T-helper 17 cell (primary cell): ENCODE data around the gene KCMF1. TPM values are rescaled to one million over a fixed set of nuclear protein-coding genes. Genes with fewer than 3 reads are reported as not detected.

Experiments used
- ATAC-seq: fragments of 150-1000 bp; cut with Tn5 transposase; 2 replicates; pipeline ENCODE4 v1.10.0; 2021; ENCODE audit warnings: mild to moderate bottlenecking, moderate library complexity
- DNase-seq, 3 donors: peaks; one replicate each; pipeline versions ENCODE4 v3.0.0 to v3.0.0-alpha.2; 2020 to 2021
- H3K9me3 ChIP-seq: one replicate; pipeline ENCODE4 v1.7.0; 2013; ENCODE audit warnings: low read length, mild to moderate bottlenecking; ENCODE audit not compliant: control insufficient read depth, poor library complexity, severe bottlenecking
- H3K27ac Mint-ChIP-seq: one replicate; pipeline ENCODE4 v1.8.0; 2022; ENCODE audit warnings: mild to moderate bottlenecking, moderate library complexity, mixed read lengths
- H3K27me3 Mint-ChIP-seq: one replicate; pipeline ENCODE4 v1.8.0; 2022; ENCODE audit warnings: mixed read lengths
- H3K36me3 Mint-ChIP-seq: one replicate; pipeline ENCODE4 v1.8.0; 2022; ENCODE audit warnings: low read depth, mixed read lengths
- H3K4me1 Mint-ChIP-seq: one replicate; pipeline ENCODE4 v1.8.0; 2022; ENCODE audit warnings: mild to moderate bottlenecking, mixed read lengths
- H3K4me3 Mint-ChIP-seq: one replicate; pipeline ENCODE4 v1.8.0; 2022; ENCODE audit warnings: mild to moderate bottlenecking, moderate library complexity, mixed read lengths
- total RNA-seq, 4 donors: library from RNA in 2 of 4; stranded (reverse) in 2 of 4; gene quantifications; one replicate each; pipeline ENCODE4 v1.2.3 and lab custom pipeline; 2022 to 2026

Gene KCMF1
- total RNA-seq, 2 donors from 2014 or later: 63.6 to 80.6 TPM

DNA sequence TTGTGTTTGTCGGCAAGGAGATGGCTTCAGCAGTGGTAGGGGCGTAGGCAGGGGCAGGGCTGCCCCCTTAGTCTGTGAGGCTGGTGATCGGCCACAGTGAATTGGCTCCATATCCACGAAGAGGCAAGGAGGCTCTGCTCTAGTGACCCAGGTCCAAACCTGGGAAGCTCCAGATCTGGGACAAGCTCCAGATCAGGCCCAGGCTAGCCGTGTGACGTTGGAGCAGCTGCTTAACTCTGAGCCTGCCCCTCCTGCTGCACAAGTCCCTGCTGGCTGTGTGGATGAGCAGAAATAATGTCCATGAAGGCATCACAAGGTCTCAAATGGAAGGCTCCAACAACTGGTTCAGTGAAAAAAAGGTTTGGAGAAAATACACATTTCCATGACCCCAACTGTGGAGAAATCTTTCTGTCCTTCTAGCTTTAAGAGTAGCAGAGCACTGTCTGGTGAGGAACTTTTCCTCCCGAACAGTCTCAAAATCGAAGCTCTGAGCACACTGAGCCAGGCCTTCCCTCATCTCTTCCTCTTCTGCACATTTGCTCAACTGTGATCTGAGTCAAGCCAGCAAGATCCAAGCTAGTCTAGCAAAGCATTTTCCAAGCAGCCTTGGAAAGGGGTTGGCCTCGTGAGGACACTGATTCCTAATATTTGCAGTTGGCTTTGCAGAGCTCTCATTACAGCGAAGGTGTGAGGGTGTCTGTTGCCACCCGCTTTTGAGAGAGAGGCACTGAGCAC, 95.2 kb downstream of the KCMF1 start:
- H3K9me3 ChIP-seq: no peaks in the 10 kb centered on the region
- DNase-seq (no peak), ATAC-seq (no peak)
- peaks cover 43% of the 10 kb centered on the region for H3K27me3 Mint-ChIP-seq
- no peak overlapping the region for H3K4me3 Mint-ChIP-seq
- H3K27ac Mint-ChIP-seq: no peak overlapping the region
- peaks cover 3% of the 10 kb centered on the region for H3K4me1 Mint-ChIP-seq
- H3K36me3 Mint-ChIP-seq: peaks cover 2% of the 10 kb centered on the region

DNA sequence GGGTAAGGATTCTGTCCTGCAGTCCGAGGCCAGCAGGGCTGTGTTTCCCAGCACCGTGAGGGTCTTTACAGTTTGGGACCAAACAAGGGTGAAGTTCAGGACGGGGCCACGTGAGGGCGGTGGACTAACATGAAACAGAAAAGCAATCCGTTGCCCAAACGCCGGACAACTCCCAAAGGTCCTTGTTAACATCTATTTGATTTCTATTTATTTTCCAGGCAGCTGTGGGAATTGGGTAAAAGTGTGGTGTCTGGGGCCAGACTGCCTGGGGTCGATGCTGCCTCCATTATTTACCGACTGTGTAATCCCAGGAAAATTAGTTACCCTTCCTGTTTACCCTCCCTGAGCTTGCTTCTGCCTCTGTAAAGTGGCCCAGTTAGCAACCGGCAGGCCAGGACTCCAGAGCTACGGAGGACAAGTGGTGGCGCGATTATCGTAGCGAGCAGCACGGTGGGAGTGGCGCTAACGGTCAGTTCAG, 96.0 kb downstream of the KCMF1 start:
- Mint-ChIP-seq H3K4me1 (peaks cover 3% of the 10 kb centered on the region), H3K27ac (no peak overlapping the region), H3K36me3 (peaks cover 2% of the 10 kb centered on the region), H3K27me3 (peaks cover 50% of the 10 kb centered on the region), H3K4me3 (no peak overlapping the region)
- H3K9me3 ChIP-seq: no peaks in the 10 kb centered on the region
- DNase-seq: no peak
- ATAC-seq: no peak

DNA sequence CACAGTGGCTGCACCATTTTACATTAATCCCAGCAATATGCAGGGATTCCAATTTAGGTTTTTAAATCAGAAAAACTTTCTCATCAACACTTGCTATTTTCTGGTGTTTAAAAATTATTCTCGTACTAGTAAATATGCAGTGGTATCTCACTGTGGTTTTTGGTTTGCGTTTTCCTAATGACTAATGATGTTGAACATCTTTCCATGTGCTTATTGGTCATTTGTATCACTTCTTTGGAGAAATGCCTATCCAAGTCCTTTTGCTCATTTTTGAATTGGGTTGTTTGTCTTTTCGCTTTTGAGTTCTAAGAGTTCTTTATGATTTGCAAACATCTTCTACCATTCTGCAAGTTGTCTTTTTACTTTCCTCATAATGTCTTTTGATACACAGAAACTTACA, 100.1 kb downstream of the KCMF1 start:
- ATAC-seq (no peak), DNase-seq (no peak)
- Mint-ChIP-seq H3K36me3 (peaks cover 3% of the 10 kb centered on the region), H3K27ac (no peak overlapping the region), H3K4me3 (no peak overlapping the region), H3K27me3 (peaks cover 44% of the 10 kb centered on the region), H3K4me1 (peaks cover 3% of the 10 kb centered on the region)
- H3K9me3 ChIP-seq: no peaks in the 10 kb centered on the region

DNA sequence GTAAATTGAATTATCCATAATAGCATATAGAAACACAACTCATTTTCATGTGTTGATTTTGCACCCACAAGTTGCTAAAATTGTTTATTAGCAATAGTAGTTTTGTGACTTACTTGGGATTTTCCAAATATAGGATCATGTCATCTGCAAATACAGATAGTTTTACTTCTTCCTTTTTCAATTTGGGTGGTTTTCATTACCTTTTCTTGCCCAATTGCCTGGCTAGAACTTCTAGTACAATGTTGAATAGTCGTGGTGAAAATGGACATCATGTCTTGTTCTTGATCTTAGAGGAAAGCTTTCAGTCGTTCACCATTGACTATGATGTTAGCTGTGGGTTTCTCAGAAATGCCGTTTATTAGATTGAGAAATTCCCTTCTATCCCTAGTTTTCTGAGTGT, 102.1 kb downstream of the KCMF1 start:
- DNase-seq: no peak
- Mint-ChIP-seq H3K36me3 (peaks cover 6% of the 10 kb centered on the region), H3K4me3 (no peak overlapping the region), H3K27me3 (peaks cover 42% of the 10 kb centered on the region), H3K4me1 (peaks cover 2% of the 10 kb centered on the region), H3K27ac (no peak overlapping the region)
- H3K9me3 ChIP-seq: no peaks in the 10 kb centered on the region
- ATAC-seq: no peak

- no peaks in the 10 kb centered on the region for H3K9me3 ChIP-seq
- peaks cover 2% of the 10 kb centered on the region for H3K4me1 Mint-ChIP-seq
- H3K27me3 Mint-ChIP-seq: peaks cover 31% of the 10 kb centered on the region
- ATAC-seq: no peak
- no peak overlapping the region for H3K4me3 Mint-ChIP-seq
- no peak overlapping the region for H3K27ac Mint-ChIP-seq
- DNase-seq: no peak
- peaks cover 6% of the 10 kb centered on the region for H3K36me3 Mint-ChIP-seq
Observed at GRCh38 chr2:85076618-85077274, 105.8 kb downstream of the KCMF1 start.

- Mint-ChIP-seq H3K36me3 (peaks cover 6% of the 10 kb centered on the region), H3K4me3 (no peak overlapping the region), H3K4me1 (peaks cover 2% of the 10 kb centered on the region), H3K27me3 (peaks cover 30% of the 10 kb centered on the region), H3K27ac (no peak overlapping the region)
- H3K9me3 ChIP-seq: no peaks in the 10 kb centered on the region
- DNase-seq: no peak
- no peak for ATAC-seq
Observed at GRCh38 chr2:85077859-85078419, 107.0 kb downstream of the KCMF1 start.

DNA sequence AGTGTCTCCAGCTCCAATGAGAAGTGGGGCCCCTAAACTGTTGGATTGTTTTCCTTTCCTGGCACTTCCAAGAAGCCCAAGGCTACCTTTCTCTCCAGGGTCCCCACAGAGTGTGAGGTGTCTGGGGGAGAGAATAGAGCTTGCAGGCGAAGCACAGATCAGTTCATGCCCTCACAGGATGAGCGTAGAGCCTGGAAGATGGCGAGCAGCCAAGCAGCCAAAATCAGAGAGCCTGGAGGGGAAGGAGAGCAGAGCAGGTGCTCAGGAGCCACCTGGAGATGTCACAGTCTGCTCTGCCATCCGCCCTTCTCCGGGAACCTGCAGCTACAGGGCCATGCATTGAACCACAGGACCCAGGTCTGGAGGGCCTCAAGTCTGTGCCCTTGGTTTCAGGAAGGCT, 107.6 kb downstream of the KCMF1 start:
- peaks cover 2% of the 10 kb centered on the region for H3K4me1 Mint-ChIP-seq
- no peaks in the 10 kb centered on the region for H3K9me3 ChIP-seq
- peaks cover 24% of the 10 kb centered on the region for H3K27me3 Mint-ChIP-seq
- peaks cover 3% of the 10 kb centered on the region for H3K36me3 Mint-ChIP-seq
- ATAC-seq: no peak
- H3K27ac Mint-ChIP-seq: no peak overlapping the region
- no peak overlapping the region for H3K4me3 Mint-ChIP-seq
- DNase-seq: no peak

DNA sequence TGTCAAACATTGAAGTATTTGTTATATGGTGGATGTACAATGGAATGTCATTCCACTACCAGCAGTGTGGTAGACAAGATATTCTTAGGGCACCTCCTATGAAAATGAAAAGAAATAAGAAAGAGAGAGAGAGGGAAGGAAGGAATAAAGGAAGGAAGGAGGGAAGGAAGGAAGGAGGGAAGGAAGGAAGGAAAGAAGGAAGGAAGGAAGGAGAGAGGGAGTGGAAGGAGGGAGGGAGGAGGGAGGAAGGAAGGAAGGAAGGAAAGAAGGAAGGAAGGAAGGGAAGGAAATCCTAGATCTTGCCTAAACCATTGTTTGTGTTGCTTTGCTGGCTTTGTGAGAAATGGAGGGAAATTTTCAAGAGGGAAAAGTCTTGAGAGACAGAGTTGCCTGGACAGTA, 112.1 kb downstream of the KCMF1 start:
- H3K4me3 Mint-ChIP-seq: no peak overlapping the region
- peaks cover 8% of the 10 kb centered on the region for H3K27me3 Mint-ChIP-seq

DNA sequence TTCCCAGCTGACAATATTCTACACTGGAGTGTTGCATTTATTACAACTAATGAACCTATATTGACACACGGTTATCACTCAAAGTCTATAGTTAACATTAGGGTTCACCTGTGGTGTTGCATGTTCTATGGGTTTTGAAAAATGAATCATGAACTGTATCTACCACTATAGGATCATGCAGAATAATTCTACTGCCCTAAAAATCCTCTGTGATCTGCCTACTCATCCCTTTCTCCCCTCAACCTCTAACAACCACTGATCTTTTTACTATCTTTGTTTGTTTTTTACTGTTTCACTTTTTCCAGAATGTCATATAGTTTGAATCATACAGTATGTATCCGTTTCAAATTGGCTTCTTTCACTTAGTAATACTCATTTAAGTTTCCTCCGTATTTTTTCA, 114.6 kb downstream of the KCMF1 start:
- peaks cover 21% of the 10 kb centered on the region for H3K27me3 Mint-ChIP-seq
- H3K4me3 Mint-ChIP-seq: no peak overlapping the region
- H3K9me3 ChIP-seq: no peaks in the 10 kb centered on the region
- no peak overlapping the region for H3K27ac Mint-ChIP-seq
- ATAC-seq (no peak), DNase-seq (no peak)
- no peaks in the 10 kb centered on the region for H3K4me1 Mint-ChIP-seq
- no peaks in the 10 kb centered on the region for H3K36me3 Mint-ChIP-seq

More for the DNA sequence above, 112.1 kb downstream of the KCMF1 start:
- no peak overlapping the region for H3K27ac Mint-ChIP-seq
- ATAC-seq (no peak), DNase-seq (no peak)
- no peaks in the 10 kb centered on the region for H3K4me1 Mint-ChIP-seq
- no peaks in the 10 kb centered on the region for H3K9me3 ChIP-seq
- no peaks in the 10 kb centered on the region for H3K36me3 Mint-ChIP-seq

DNA sequence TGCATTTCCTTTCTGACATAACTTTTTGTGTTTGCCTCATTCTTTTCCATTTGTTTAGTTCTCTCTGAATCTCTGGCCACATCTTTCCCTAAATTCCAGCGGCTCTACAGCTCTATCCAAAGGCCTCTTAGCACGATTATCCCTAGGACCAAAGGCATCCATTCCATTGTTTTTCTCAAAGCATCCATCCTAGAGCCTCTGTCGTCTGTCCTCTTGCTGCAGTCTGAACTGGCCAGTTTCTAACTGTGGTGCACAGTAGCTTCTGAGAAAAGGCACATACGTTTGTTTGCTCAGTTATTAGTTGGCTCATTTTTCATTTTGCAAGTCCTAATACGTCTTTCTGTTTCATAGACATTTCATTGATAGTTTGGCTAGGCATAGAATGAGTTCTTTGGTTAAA, 116.6 kb downstream of the KCMF1 start:
- no peak for DNase-seq
- ATAC-seq: no peak
- no peak overlapping the region for H3K27ac Mint-ChIP-seq
- H3K27me3 Mint-ChIP-seq: peaks cover 27% of the 10 kb centered on the region
- no peak overlapping the region for H3K4me3 Mint-ChIP-seq
- no peaks in the 10 kb centered on the region for H3K4me1 Mint-ChIP-seq
- H3K36me3 Mint-ChIP-seq: no peaks in the 10 kb centered on the region
- H3K9me3 ChIP-seq: no peaks in the 10 kb centered on the region

DNA sequence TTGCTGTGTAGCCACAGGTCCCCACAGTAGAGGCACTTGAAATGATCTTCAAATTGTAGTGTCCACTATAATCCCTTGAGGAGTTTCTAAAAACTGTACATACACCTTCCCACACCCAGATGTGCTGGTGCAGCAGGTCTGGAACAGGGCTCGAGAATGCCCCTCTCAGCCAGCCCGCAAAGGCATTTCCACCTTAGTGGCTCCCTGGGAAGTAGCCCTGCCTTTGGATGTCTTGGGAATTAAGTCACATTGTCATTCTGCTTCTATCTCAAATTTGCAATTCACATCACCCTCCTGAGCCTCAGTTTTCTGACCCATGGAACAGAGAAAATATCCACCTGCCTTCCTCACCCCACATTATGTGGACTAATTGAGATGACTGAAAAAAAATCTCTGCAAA, 118.0 kb downstream of the KCMF1 start:
- no peak for DNase-seq
- H3K27me3 Mint-ChIP-seq: peaks cover 27% of the 10 kb centered on the region
- ATAC-seq: no peak
- no peak overlapping the region for H3K4me3 Mint-ChIP-seq
- no peaks in the 10 kb centered on the region for H3K36me3 Mint-ChIP-seq
- no peaks in the 10 kb centered on the region for H3K9me3 ChIP-seq
- no peaks in the 10 kb centered on the region for H3K4me1 Mint-ChIP-seq
- no peak overlapping the region for H3K27ac Mint-ChIP-seq

DNA sequence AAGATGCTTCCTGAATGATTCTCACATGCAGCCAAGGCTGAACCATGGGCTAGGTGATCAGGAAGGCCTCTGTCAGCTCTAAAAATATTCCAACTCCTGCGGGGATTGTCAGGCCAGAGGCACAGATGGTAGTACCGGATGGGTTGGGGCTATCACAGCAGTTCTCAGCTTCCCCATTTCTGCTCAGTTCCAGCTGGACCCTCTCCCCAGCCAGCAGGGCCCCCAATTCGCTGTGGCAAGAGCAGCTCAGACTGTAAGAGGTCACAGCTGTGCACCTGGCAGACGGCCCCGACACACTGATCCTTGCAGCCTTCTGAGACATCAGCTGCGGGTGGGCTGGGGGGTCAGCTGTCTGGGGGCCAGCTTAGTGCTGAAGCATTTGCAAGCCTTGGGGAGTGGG, 118.6 kb downstream of the KCMF1 start:
- DNase-seq (no peak), ATAC-seq (no peak)
- Mint-ChIP-seq H3K27me3 (peaks cover 22% of the 10 kb centered on the region), H3K4me3 (no peak overlapping the region), H3K4me1 (no peaks in the 10 kb centered on the region), H3K36me3 (no peaks in the 10 kb centered on the region), H3K27ac (no peak overlapping the region)
- H3K9me3 ChIP-seq: no peaks in the 10 kb centered on the region

- peaks cover 30% of the 10 kb centered on the region for H3K27me3 Mint-ChIP-seq
- ATAC-seq (no peak), DNase-seq (no peak)
- H3K27ac Mint-ChIP-seq: no peak overlapping the region
- no peaks in the 10 kb centered on the region for H3K36me3 Mint-ChIP-seq
- H3K4me3 Mint-ChIP-seq: no peak overlapping the region
- H3K4me1 Mint-ChIP-seq: no peaks in the 10 kb centered on the region
- H3K9me3 ChIP-seq: no peaks in the 10 kb centered on the region
Observed at GRCh38 chr2:85091838-85092237, 120.9 kb downstream of the KCMF1 start.
